ENCODE results near the gene SPI1. TPM values are rescaled to one million over a fixed set of nuclear protein-coding genes. Genes with fewer than 3 reads are reported as not detected.

The SPI1 gene
- total RNA-seq, 1 experiment from 2014 or later: 0.22 TPM

DNA sequence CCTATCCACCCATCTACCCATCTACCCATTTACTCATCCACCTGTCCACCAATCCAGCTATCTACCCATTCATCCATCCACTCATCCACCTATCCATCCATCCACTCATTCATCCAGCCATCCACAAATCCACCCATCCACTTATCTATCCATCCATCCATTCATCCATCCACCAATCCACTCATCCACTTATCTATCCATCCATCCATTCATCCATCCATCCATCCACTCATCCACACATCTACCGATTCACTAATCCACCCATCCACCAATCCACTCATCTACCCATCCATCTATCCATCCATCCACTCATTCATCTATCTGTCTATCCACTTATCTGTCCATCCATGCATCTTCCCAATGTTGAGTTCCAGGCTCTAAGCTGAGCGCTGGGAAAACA, 1.7 kb upstream of the SPI1 start:
- BruUV-seq (replicated peaks): no TSS peak
- H3K9ac ChIP-seq (ENCODE audit: low read length): no peak overlapping the region
- H3K27me3 ChIP-seq (ENCODE audit: low read length): no peaks in the 10 kb centered on the region
- no peak overlapping the region for H3K27ac ChIP-seq (ENCODE audit: low read length)
- no peaks in the 10 kb centered on the region for H3K9me3 ChIP-seq (ENCODE audit: low read length)
- ATAC-seq (no peak), DNase-seq (no peak)
- POLR2A ChIA-PET (ENCODE audit: unreplicated experiment): no interaction called here
- H3F3A ChIP-seq (ENCODE audit: low read length, unreplicated experiment): no peaks in the 10 kb centered on the region
- no peaks in the 10 kb centered on the region for H4K20me1 ChIP-seq (ENCODE audit: low read length)
- H3K4me2 ChIP-seq (ENCODE audit: low read length): no peak overlapping the region
- no peaks in the 10 kb centered on the region for H3K4me1 ChIP-seq (ENCODE audit: insufficient read depth, low read length)
- no peak overlapping the region for H3K4me3 ChIP-seq (ENCODE audit: low read length)
- no peaks in the 10 kb centered on the region for H3K9me2 ChIP-seq (replicated peaks; ENCODE audit: low read length)
- H2AFZ ChIP-seq (ENCODE audit: low read length): no peak overlapping the region
- no peaks in the 10 kb centered on the region for H3K36me3 ChIP-seq (ENCODE audit: low read depth, low read length)
- H3K79me2 ChIP-seq (ENCODE audit: low read length): no peaks in the 10 kb centered on the region
- CTCF ChIA-PET: no interaction called here
- TF ChIP-seq, protein P1, sequence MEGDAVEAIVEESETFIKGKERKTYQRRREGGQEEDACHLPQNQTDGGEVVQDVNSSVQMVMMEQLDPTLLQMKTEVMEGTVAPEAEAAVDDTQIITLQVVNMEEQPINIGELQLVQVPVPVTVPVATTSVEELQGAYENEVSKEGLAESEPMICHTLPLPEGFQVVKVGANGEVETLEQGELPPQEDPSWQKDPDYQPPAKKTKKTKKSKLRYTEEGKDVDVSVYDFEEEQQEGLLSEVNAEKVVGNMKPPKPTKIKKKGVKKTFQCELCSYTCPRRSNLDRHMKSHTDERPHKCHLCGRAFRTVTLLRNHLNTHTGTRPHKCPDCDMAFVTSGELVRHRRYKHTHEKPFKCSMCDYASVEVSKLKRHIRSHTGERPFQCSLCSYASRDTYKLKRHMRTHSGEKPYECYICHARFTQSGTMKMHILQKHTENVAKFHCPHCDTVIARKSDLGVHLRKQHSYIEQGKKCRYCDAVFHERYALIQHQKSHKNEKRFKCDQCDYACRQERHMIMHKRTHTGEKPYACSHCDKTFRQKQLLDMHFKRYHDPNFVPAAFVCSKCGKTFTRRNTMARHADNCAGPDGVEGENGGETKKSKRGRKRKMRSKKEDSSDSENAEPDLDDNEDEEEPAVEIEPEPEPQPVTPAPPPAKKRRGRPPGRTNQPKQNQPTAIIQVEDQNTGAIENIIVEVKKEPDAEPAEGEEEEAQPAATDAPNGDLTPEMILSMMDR (conservative IDR thresholded peaks at IDR 0.05; ENCODE audit: low read depth, low read length): no peak
- TF ChIP-seq EZH2 (IDR thresholded peaks at IDR 0.05; ENCODE audit: low read length, unreplicated experiment) (no peak), EZH2phosphoT487 (IDR thresholded peaks at IDR 0.05; ENCODE audit: borderline replicate concordance, low read length) (no peak)
- intact Hi-C loops (cut with micrococcal nuclease): no loop called here

DNA sequence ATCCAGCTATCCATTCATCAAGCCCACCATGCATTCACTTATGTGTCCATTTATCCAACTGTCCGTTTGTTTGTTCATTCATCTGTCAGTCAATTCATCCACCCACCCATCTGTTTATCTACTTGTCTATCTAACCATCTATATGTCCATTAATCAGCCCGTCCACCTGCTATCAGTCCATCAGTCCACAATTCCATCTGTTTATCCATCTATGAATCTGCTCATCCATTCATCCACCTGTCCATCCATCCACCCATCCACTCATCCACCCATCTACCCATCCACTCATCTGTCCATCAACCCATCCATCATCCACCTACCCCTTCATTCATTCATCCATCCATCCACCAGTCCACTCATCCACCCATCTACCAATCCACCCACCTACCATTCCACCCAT, 970 bp upstream of the SPI1 start:
- Histone ChIP-seq H3K79me2 (ENCODE audit: low read length) (no peaks in the 10 kb centered on the region), H2AFZ (ENCODE audit: low read length) (no peak overlapping the region), H3K4me1 (ENCODE audit: insufficient read depth, low read length) (peaks cover 5% of the 10 kb centered on the region; the same call in 1 of the 2 replicates), H3K4me3 (ENCODE audit: low read length) (no peak overlapping the region), H3F3A (ENCODE audit: low read length, unreplicated experiment) (no peaks in the 10 kb centered on the region), H4K20me1 (ENCODE audit: low read length) (no peaks in the 10 kb centered on the region), H3K9me3 (ENCODE audit: low read length) (no peaks in the 10 kb centered on the region), H3K27me3 (ENCODE audit: low read length) (no peaks in the 10 kb centered on the region), H3K4me2 (ENCODE audit: low read length) (no peak overlapping the region), H3K9ac (ENCODE audit: low read length) (no peak overlapping the region), H3K27ac (ENCODE audit: low read length) (no peak overlapping the region), H3K36me3 (ENCODE audit: low read depth, low read length) (no peaks in the 10 kb centered on the region), H3K9me2 (replicated peaks; ENCODE audit: low read length) (no peaks in the 10 kb centered on the region)
- ChIA-PET POLR2A (ENCODE audit: unreplicated experiment) (no interaction called here), CTCF (no interaction called here)
- intact Hi-C loops (cut with micrococcal nuclease): no loop called here
- ATAC-seq: no peak
- TF ChIP-seq EZH2phosphoT487 (IDR thresholded peaks at IDR 0.05; ENCODE audit: borderline replicate concordance, low read length) (no peak), EZH2 (IDR thresholded peaks at IDR 0.05; ENCODE audit: low read length, unreplicated experiment) (no peak)
- TF ChIP-seq, protein P1 (conservative IDR thresholded peaks at IDR 0.05; ENCODE audit: low read depth, low read length): no peak
- no peak for DNase-seq
- BruUV-seq (replicated peaks): no TSS peak

DNA sequence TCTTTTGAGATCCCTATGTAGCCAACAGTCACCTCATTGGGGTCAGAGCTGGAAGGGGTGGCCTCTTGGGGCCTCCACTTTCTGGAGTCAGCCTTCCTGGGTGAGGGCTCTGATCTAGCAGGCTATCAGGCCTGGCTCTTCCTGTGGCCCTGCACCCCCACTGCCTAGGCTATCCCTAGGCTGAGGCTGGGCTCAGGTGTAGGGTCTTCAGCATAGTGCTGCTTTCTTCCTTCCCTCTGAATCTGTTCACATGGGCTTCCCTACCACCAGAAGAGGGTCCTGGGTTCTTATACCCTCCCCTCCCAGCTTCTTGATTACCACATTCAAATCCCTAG, 456 bp upstream of the SPI1 start:
- Histone ChIP-seq H3K4me3 (ENCODE audit: low read length) (no peak overlapping the region), H3K9me2 (replicated peaks; ENCODE audit: low read length) (no peaks in the 10 kb centered on the region), H3K4me1 (ENCODE audit: insufficient read depth, low read length) (peaks cover 9% of the 10 kb centered on the region; the same call in 1 of the 2 replicates), H3K36me3 (ENCODE audit: low read depth, low read length) (no peaks in the 10 kb centered on the region), H3K79me2 (ENCODE audit: low read length) (no peaks in the 10 kb centered on the region), H3K27me3 (ENCODE audit: low read length) (no peaks in the 10 kb centered on the region), H3K9ac (ENCODE audit: low read length) (no peak overlapping the region), H3F3A (ENCODE audit: low read length, unreplicated experiment) (no peaks in the 10 kb centered on the region), H3K4me2 (ENCODE audit: low read length) (no peak overlapping the region), H2AFZ (ENCODE audit: low read length) (no peak overlapping the region), H3K27ac (ENCODE audit: low read length) (no peak overlapping the region), H4K20me1 (ENCODE audit: low read length) (no peaks in the 10 kb centered on the region), H3K9me3 (ENCODE audit: low read length) (no peaks in the 10 kb centered on the region)
- ATAC-seq (no peak), DNase-seq (no peak)
- CTCF ChIA-PET: no interaction called here
- BruUV-seq (replicated peaks): no TSS peak
- POLR2A ChIA-PET (ENCODE audit: unreplicated experiment): no interaction called here
- intact Hi-C loops (cut with micrococcal nuclease): no loop called here
- TF ChIP-seq EZH2phosphoT487 (IDR thresholded peaks at IDR 0.05; ENCODE audit: borderline replicate concordance, low read length) (no peak), EZH2 (IDR thresholded peaks at IDR 0.05; ENCODE audit: low read length, unreplicated experiment) (no peak)
- TF ChIP-seq, protein P1 (conservative IDR thresholded peaks at IDR 0.05; ENCODE audit: low read depth, low read length): no peak

Data from PC-3 (cell line).